ENCODE data around the gene CD4.

- TF ChIP-seq CTCF (conservative IDR thresholded peaks at IDR 0.05; ENCODE audit: low read depth, low read length) (no peak), BHLHE40 (IDR thresholded peaks at IDR 0.05; ENCODE audit: low read depth, low read length) (no peak)
These were observed 29.3 kb downstream of the CD4 start for GRCh38 chr12:6818645-6819044.
